ENCODE results near the gene TOP1.
A peak's percentile ranks its signal among the peaks of the same experiment; 100 is the strongest.

Gene TOP1

GRCh38 chr20:41170386-41171105 lies 141.9 kb downstream of the TOP1 start:
- no peak for DNase-seq

- no peak for DNase-seq
These were observed 143.2 kb downstream of the TOP1 start for GRCh38 chr20:41171736-41172295.

- DNase-seq = no peak
These were observed 143.9 kb downstream of the TOP1 start for GRCh38 chr20:41172296-41173140.

- peak; percentile 60 to 65 for DNase-seq
These were observed 144.6 kb downstream of the TOP1 start for GRCh38 chr20:41173161-41173721.

- no peak for DNase-seq
These were observed 145.2 kb downstream of the TOP1 start for GRCh38 chr20:41173791-41174341.

Data from CD4-positive, alpha-beta T cell treated with Interleukin-1 beta for 1 hour (primary cell).